HG03460 (cell line): Measurements from ENCODE around the gene RGL3.
"Not testable (repeated sequence)": the region's sequence is repeated elsewhere in the genome, so short reads cannot be mapped to it uniquely, and the experiment has no call there.

Source experiments
- ATAC-seq: cut with Tn5 transposase; IDR thresholded peaks from one replicate; pipeline ENCODE4 v1.9.1; 2021; ENCODE audit not compliant: unreplicated experiment

Gene RGL3, protein sequence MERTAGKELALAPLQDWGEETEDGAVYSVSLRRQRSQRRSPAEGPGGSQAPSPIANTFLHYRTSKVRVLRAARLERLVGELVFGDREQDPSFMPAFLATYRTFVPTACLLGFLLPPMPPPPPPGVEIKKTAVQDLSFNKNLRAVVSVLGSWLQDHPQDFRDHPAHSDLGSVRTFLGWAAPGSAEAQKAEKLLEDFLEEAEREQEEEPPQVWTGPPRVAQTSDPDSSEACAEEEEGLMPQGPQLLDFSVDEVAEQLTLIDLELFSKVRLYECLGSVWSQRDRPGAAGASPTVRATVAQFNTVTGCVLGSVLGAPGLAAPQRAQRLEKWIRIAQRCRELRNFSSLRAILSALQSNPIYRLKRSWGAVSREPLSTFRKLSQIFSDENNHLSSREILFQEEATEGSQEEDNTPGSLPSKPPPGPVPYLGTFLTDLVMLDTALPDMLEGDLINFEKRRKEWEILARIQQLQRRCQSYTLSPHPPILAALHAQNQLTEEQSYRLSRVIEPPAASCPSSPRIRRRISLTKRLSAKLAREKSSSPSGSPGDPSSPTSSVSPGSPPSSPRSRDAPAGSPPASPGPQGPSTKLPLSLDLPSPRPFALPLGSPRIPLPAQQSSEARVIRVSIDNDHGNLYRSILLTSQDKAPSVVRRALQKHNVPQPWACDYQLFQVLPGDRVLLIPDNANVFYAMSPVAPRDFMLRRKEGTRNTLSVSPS

DNA sequence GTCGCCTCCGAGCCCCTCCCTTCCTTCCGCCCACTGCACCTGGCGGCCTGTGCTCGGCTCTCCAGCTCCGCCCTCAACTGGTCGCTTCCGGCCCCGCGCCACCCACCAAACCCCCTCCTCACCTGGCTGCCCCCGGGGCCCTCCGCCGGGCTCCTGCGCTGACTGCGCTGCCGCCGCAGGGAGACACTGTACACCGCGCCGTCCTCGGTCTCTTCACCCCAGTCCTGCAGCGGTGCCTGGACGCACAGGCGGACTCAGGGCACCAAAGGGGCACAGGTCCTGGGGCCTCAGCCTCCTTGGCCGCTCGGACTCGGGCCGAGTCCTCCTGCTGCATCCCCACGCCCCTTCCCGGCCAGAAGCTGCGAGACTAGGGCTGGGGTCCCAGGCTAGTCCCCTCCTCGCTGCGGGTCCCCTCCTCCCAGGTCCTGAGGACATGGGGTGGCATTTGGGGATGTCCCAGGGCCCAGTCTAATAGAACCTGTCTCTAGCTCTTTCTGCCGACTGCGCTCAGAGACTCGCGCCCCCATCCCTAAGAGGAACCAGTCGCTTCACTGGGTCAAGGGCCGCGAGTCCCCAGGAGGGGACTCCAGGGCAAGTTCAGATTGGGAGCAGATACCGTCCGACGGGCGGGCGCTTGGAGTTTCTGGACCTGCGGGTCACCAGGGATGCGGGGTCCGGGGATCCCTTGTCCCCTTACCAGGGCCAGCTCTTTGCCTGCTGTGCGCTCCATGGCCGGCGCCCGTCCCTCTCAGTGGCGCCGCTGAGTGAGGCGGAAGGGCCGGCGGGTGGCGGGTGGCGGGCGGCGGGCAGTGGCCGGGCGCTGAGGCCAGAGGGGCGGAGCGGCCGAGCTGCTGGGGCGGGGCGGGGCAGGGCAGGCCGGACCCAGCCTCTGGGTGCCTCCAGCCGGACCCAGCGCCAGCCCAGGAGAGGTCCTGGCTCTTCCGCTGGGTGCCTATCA lies at the start of gene RGL3:
Gene RGL3, minus strand, starts transcription at position 766 of the 958 bp plus-strand sequence. Its CDS starts 36 bp downstream, at position 730.
- ATAC-seq, result no peak

DNA sequence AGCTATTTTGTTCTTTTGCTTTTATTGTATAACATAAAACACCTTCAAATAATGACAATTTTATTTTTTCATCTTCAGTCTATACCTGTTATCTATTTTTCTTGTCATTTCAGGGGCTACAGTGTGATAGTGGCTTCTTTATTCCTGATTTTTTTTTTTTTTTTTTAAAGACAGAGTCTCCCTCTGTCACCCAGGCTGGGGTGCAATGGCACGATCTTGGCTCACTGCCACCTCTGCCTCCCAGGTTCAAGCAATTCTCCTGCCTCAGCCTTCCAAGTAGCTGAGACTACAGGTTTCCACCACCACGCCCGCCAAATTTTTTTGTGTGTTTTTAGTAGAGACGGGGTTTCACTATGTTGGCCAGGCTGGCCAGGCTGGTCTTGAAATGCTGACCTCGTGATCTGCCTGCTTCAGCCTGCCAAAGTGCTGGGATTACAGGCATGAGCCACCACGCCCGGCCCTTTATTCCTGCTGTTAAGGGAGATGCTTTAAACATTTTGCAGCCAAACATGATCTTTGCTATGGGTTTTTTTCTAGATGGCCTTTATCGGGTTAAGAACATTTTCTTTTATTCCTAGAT lies 49.2 kb upstream of the RGL3 start:
- ATAC-seq, result not testable (repeated sequence)

DNA sequence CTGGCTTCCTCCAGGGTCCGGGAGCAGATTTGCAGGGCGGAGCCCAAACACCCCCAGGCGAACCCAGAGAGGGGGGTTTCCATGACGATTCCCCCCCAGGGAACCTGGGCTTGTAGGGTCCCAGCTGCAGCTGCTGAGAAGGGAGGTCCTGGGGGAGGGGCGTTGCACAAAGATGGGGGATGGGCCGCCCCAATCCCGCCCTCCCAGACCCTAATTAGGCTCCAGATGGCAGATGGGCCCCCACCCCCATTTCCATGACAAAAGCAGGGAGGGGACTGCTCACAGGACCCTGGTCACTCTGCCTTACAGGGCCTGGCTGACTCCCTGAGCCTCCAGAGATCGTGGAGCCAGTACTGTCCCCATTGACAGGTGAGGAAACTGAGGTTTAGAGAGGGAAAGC lies 46.5 kb upstream of the RGL3 start:
- ATAC-seq, result no peak

DNA sequence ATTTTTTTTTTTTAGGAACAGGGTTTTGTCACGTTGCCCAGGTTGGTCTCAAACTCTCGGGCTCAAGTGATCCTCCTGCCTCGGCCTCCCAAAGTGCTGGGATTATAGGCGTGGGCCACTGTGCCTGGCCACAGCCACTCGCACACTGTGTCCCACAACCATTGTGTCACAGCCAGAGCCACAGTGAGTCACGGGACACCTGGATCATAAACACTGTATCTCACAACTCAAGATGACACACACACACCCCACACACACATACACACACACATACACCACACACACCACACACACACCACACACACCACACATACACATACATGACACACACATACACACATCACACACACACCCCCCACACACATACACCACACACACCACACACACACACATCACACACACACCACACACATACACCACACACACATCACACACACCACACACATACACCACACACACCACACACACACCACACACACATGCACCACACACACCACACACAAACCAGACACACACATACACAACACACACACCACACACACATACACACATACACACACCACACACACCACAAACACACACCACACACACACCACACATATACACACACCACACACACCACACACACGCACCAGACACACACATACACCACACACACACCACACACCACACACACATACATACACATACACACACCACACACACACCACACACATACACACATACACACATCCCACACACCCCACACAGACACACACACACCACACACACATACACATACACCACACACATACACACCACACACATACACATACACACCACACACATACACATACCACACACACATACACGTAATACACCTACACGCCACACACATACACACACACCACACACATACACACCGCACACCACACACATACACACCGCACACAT lies 45.5 kb upstream of the RGL3 start:
- no peak for ATAC-seq

DNA sequence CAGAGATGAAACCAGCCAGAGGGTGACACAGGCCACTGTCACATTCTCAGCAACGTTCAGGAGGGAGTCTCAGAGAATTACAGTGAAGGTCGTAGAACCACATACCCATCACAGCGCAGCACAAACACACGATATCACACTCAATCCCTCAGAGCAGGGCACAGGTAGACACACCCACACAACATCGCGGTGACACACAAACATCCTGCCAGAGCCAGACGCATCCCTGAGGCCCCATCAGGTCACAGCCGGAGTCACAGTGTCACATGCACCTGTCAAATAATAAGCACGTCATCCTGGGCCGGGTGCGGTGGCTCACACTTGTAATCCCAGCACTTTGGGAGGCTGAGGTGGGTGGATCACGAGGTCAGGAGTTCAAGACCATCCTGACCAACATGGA lies 44.3 kb upstream of the RGL3 start:
- ATAC-seq, result no peak

DNA sequence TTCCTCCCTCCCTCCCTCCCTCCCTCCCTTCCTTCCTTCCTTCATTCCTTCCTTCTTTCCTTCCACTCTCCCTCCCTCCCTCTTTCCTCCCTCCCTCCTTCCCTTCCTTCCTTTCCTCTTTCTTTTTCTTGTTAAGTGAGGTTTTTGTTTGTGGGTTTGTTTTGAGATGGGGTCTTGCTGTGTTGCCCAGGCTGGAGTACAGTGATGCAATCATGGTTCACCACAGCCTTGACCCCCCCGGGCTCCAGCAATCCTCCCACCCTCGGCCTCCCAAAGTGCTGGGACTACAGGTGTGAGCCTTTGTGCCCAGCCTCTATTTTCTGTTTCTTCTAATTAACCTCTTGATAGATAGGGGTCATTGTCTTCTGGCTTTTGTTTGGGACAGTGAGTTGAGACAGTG lies 42.3 kb upstream of the RGL3 start:
- no peak for ATAC-seq

DNA sequence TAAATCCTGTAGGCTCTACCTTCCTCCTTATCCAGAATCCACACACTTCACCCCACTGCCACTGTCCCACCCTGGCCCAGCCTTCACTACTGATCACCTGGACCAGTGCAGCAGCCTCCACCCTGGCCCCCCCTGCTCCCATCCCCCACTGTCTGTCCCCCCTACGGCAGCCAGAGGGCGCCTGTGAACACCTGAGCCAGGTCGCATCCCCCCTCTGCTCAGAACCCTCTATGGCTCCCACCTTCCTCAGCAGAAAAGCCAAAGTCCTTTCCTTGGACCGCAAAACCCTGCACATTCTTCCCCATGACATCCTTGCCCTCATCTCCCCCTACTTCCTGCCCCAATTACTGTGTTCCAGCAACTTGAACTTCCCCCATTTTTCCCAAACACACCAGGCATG lies 41.1 kb upstream of the RGL3 start:
- no peak for ATAC-seq

DNA sequence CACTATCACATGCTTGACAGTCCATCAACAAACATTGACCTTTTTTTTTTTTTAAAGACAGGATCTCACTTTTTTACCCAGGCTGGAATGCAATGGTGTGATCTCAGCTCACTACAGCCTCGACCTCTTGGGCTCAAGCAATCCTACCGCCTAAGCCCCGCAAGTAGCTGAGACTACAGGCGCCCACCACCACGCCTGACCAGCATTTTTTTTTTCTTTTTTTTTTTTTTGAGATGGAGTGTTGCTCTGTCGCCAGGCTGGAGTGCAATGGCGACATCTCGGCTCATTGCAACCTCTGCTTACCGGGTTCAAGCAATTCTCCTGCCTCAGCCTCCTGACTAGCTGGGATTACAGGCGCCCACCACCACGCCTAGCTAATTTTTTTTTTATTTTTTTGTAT lies 39.8 kb upstream of the RGL3 start:
- not testable (repeated sequence) for ATAC-seq

DNA sequence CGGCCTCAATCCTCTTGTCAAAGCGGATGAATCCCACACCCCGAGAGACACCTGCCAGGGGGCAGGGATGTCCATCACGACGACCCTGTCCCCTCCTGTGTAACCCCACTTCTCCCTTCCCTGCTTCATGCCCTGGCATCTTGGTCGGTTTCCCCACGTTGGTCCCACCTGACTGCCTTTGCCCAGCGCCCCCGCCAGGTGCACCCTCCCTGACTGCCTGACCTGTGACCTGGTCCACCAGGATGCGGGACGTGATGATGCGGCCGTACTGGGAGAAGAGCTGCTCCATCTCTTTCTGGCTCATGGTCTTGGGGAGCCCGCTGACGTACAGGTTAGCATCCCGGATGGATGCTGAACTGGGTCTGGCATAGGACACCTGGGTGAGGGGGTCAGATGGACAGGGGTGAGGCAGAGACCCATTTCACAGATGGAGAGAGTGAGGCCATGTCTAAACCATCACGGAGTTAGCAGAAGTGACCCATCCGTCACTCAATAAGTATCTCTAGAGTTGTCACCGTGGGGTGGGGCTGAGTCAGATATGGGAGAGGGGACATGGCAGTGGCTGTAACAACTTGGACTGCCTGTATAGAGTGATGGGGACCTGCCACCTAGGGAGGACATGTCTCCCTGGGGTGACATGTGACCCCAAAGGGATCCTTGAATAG lies 39.3 kb upstream of the RGL3 start:
- no peak for ATAC-seq

DNA sequence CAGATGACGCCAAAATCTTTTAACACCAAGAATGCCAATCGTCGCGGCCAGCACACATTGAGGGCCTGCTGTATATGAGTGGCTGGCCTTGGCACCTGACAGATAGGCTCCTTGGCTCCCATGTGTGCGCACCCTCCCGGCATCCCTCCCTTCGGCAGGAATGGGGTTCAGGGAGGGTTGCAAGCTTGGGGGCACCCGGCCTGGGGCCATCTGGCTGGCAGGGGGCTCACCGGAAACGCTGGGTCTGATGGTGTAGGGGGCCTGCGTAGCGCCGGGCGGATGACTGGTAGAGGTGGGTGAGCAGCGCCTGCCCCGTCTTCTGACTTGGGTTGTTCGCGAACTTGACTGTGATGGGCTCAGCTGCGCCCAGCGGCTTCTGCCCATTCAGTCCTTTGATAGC lies 38.7 kb upstream of the RGL3 start:
- no peak for ATAC-seq

DNA sequence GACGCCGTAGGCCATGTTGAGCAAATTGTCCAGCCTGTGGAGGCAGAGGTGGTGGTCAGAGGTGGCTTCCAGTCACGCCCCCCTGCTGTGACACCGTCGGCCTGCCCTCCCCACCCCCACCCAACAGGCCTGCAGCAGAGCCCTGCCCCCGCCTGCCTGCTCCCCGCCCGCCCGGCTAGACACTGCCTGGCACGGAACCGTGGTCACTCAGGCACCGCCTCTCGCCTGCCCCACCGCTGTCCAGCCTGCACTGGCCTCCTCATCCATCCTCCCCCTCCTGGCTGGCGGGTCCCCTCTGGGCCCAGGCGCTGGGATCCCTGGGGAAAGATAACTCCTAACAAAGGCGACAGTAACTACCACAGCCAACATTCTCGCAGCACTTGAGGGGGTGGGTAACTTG lies 38.0 kb upstream of the RGL3 start:
- ATAC-seq, result no peak

DNA sequence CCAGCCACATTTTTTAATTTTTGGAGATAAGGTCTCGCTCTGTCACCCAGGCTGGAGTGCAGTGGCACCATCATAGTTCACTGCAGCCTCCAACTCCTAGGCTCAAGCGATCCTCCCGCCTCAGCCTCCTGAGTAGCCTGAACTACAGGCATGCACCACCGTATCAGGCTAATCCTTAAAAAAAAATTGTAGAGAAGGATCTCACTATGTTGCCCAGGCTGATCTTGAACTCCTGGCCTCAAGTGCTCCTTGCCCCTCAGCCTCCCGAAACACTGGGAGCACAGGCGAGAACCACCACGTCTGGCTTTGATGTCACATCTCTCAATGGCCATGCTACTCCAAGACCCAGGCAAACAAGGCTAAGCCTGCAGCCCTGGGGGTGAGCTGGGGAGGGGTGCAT lies 37.5 kb upstream of the RGL3 start:
- no peak for ATAC-seq

DNA sequence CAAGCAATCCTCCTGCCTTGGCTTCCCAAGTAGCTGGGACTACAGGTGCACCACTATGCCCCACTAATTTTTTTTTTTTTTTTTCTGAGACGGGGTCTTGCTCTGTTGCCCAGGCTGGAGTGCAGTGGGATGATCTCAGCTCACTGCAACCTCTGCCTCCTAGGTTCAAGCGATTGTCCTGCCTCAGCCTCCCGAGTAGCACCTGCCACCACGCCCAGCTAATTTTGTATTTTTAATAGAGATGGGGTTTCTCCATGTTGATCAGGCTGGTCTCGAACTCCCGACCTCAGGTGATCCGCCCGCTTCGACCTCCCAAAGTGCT lies 36.1 kb upstream of the RGL3 start:
- ATAC-seq, result not testable (repeated sequence)

DNA sequence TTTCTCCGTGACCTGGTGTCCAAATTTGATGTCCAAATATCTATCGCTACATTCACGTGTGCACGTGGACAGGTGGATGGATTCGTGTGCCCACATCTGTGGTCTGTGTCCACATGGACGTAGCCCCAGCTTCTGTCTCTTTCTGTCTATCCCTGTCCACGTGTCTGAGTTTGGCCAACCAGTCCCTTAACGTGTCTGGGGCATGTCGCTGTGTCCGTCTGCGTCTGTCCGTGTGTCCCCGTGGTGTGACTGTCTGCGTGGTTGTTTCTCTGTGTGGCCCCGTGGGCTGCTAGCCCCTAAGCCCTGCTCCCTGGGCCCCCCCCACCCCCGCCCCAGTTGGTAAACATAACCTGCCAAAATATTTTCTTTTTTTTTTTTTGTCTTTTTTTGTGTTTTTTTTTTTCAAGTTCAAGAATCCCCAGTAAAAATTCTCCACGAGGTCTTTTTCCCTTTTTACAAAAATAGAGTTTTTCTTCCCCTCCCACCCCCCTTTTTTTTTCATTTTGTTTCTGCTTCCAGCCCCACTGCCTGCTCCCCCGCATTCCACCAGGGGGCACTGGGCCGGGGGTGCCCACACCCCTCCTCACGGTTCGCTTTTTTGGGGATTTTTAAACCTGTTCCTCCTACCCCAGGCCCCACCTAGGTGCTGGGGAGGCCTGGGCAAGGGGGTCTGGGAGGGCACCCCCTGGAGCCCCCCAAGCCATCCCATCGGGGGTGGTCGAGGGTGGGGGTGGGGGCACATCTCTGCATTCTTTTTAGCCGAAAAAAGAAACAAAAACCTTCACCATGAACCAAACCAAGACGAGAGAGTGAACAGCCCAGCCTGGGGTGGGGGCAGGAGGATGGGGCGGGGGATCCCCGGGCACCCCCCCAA lies 34.6 kb upstream of the RGL3 start:
- no peak for ATAC-seq

DNA sequence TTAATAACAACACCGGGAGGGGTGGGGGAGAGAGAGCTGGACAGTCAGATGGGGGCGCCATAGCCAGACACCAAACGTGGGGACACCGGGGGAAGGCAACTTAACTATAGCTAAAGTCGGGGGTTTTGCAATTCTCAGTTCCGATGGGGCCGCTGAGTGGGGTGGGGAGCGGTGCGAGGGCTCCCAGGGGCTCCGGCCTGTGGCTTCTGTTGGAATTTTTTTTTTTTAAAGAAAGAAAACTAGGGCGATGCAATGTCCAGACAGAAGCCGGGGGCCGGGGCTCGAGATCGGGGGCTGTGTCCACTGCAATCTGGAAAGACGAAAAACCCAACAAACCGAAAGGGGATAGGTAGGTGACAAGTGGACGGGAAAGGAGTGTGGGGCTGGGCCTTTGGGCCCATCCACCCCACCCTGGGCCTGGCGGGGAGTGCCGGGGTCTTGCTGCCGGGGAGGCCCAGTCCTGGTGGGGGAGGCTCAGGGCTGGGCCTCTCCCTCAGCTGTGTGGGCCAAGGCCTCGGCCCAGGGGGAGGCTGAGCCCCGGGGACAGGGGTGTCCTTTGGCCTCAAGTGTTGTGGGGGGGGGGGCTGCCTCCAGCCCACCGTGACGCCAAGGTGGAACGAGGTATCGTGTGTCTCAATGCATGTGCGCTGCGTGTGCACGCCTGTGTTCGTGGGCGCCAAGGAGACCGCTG lies 33.7 kb upstream of the RGL3 start:
- ATAC-seq, result no peak

DNA sequence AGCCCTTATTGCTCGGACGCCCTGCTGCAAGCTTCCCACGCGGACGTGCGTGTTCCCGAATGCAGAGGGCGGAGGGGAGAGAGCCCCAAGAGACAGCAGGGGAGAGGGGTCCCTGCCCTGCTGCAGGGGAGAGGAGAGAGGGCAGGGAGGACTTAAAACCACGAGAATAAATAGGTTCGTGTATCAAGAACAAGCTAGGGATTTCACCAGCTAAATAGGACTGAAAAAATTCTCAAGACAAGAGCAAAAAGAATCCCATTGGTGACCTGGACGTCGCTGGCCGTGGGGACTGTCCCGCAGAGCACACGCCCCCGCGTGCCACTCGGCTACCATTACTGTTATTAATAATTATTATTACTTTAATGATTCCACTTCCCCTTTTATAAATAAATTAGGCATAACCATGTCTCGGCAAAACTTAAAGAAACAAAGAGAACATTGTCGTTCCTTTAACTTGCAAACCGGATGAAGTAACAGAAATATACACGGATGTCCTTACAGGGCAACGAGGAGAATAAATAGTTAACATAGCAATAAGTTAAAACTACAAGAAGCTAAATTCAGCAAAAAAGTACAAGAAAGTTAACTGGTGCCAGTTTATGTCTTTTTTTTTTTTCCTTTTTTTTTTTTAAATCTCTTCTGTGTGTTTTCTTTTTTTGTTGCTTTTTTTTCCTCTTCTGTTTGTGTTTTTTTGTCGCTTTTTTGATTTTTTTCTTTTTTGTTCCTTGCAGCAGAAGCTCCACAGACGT lies 32.9 kb upstream of the RGL3 start:
- ATAC-seq, result no peak

DNA sequence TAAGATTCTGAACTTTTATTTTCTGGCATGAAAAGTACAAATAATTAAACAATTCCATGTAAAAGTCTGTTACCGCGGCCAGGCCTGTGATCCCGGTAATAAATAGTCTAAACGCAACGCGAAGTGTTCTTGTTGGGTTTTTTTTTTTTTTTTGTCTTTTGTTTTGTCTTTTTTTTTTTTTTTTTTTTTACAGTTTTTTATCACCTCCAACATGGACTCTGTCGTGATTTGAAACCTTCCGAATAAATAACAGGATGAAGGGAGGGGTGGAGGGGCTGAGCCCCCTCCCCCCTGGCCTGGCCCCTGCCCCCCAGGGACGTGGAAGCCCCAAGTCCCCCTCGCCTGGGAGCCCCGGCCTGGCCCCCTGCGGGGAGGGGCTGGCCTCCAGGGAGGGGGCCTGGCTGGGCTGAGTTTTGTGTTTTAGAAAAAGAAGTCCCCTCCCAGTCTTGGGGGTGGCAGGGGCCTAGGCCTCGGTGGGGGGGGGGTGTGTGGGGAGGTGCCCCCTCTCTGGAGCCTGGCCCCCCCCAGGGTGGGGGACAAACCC lies 32.3 kb upstream of the RGL3 start:
- ATAC-seq, result no peak
